Prostate gland (tissue), 2 donors: ENCODE results near the gene UTP3.

ENCODE experiments used
- CTCF ChIP-seq, 4 experiments: fragments of 200-600 bp in 2 of 4; fragments of 450-650 bp in 2 of 4; sonication (generic) in 2 of 4; IDR thresholded peaks; 1 replicate in 3 of 4; 2 replicates in 1 of 4; pipeline ENCODE4 v1.5.1; 2016 to 2019; ENCODE audit warnings: antibody characterized with exemption in 4 of 4, mild to moderate bottlenecking in 2 of 4, moderate library complexity in 2 of 4
- POLR2A ChIP-seq: fragments of 450-650 bp; IDR thresholded peaks from one replicate; pipeline ENCODE4 v1.6.1; 2016; ENCODE audit warnings: antibody characterized with exemption, mild to moderate bottlenecking
- POLR2AphosphoS5 ChIP-seq: sonication (generic); formaldehyde crosslinking; IDR thresholded peaks from one replicate; pipeline ENCODE4 v1.6.1; 2017; ENCODE audit warnings: antibody characterized with exemption

- no peak for TF ChIP-seq CTCF (IDR thresholded peaks at IDR 0.05)
- TF ChIP-seq POLR2A: no peak
- no peak for TF ChIP-seq POLR2AphosphoS5
Measured at GRCh38 chr4:70714079-70714887, 26.0 kb downstream of the UTP3 start.
